Measurements from ENCODE around the gene MRPL36. TPM values are rescaled to one million over a fixed set of nuclear protein-coding genes. Genes with fewer than 3 reads are reported as not detected.

Gene MRPL36
- total and polyA plus RNA-seq, 9 of the 15 experiments (the other 6 are each of a cell fraction or from before 2014, with no cell fraction given): 78.3 to 557 (median 124) TPM

DNA sequence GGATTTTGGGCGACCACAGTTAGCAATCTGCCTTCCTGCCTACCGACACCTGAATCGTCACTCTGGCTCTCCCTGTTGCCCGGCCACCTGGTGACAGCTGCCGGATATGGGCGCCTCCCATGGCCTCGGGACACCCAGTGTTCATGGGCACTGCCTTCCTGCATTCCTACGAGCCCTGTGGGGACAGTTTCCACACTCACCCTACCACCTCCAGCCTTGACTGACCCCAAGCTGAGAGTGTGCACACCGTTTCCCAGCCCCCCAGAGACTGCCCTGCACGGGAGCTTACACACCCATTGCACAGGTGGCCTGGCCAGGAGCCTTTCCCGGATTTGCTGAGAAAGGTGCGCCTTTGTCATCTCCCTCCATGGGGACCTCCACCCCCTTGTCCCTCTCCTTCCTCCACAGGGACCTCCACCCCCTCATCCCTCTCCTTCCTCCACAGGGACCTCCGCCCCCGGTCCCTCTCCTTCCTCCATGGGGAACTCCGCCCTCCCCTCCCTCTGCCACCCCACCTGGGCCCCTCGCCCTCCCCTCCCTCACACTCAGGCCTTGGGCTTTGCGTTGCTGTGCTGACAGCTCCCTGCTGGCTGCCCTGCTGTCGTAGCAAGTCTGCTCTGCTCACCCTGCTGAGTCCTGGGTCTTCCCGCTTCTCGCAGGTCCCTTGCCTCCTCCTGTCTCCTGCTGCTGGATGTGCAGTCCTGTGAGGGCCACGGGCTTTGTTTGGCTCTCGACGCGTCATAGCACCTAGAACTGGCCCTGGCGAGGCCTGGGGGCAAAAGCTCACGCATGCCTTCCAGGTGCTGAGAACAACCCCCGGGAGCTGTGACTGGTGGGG lies 48.4 kb downstream of the MRPL36 start:
- POLR2A ChIA-PET: interaction anchor here (1.2 kb wide), 1 partner anchor 10 kb away, joined by 4 read pairs; no protein-coding TSS in a partner anchor
- in situ Hi-C loops (cut with MboI): no loop called here
- TF ChIP-seq ZNF695 (CRISPR knock-in tag; IDR thresholded peaks at IDR 0.05) (no peak), ZNF253 (CRISPR knock-in tag; conservative IDR thresholded peaks at IDR 0.05) (no peak), ZBTB17 (CRISPR knock-in tag; IDR thresholded peaks at IDR 0.05) (no peak), PML (IDR thresholded peaks at IDR 0.05; ENCODE audit: low read length) (no peak), ZNF644 (tag; IDR thresholded peaks at IDR 0.05; ENCODE audit: low read depth) (no peak), DMBX1 (CRISPR knock-in tag; IDR thresholded peaks at IDR 0.05; ENCODE audit: borderline replicate concordance) (no peak), GABPB2 (CRISPR knock-in tag; conservative IDR thresholded peaks at IDR 0.05) (no peak), ZNF583 (CRISPR knock-in tag; IDR thresholded peaks at IDR 0.05) (no peak), E2F3 (CRISPR knock-in tag; IDR thresholded peaks at IDR 0.05) (no peak), CTBP1 (IDR thresholded peaks at IDR 0.05; ENCODE audit: borderline replicate concordance) (no peak), RBM34 (IDR thresholded peaks at IDR 0.05; ENCODE audit: borderline replicate concordance, insufficient read depth, low read length) (no peak), ZNF232 (CRISPR knock-in tag; IDR thresholded peaks at IDR 0.05) (no peak), KLF10 (CRISPR knock-in tag; IDR thresholded peaks at IDR 0.05) (no peak)
- TF ChIP-seq, protein P1, sequence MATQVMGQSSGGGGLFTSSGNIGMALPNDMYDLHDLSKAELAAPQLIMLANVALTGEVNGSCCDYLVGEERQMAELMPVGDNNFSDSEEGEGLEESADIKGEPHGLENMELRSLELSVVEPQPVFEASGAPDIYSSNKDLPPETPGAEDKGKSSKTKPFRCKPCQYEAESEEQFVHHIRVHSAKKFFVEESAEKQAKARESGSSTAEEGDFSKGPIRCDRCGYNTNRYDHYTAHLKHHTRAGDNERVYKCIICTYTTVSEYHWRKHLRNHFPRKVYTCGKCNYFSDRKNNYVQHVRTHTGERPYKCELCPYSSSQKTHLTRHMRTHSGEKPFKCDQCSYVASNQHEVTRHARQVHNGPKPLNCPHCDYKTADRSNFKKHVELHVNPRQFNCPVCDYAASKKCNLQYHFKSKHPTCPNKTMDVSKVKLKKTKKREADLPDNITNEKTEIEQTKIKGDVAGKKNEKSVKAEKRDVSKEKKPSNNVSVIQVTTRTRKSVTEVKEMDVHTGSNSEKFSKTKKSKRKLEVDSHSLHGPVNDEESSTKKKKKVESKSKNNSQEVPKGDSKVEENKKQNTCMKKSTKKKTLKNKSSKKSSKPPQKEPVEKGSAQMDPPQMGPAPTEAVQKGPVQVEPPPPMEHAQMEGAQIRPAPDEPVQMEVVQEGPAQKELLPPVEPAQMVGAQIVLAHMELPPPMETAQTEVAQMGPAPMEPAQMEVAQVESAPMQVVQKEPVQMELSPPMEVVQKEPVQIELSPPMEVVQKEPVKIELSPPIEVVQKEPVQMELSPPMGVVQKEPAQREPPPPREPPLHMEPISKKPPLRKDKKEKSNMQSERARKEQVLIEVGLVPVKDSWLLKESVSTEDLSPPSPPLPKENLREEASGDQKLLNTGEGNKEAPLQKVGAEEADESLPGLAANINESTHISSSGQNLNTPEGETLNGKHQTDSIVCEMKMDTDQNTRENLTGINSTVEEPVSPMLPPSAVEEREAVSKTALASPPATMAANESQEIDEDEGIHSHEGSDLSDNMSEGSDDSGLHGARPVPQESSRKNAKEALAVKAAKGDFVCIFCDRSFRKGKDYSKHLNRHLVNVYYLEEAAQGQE (IDR thresholded peaks at IDR 0.05; ENCODE audit: borderline replicate concordance): no peak
- TF ChIP-seq, protein P1 (CRISPR knock-in tag; IDR thresholded peaks at IDR 0.05; ENCODE audit: low read depth): no peak

More for the DNA sequence above, 48.4 kb downstream of the MRPL36 start:
- no peak overlapping the region for H3K4me3 ChIP-seq
- 2% methylated on average over 19 of the region's 27 CpGs for WGBS (ENCODE audit: insufficient coverage, low coverage, missing lambda C conversion rate)
- ATAC-seq (no peak), DNase-seq (ENCODE audit: extremely low read depth in 1 of 4, low spot score in 3 of 4) (no peak), FAIRE-seq (no peak)
- no peak overlapping the region for H3K27ac ChIP-seq (ENCODE audit: extremely low read depth, low read depth, low read length)
- 0 out of 2 replicates have a peak, but pooled peaks cover 6% of the 10 kb centered on the region for H4K20me1 ChIP-seq (replicated peaks; ENCODE audit: control insufficient read depth, insufficient read depth, low read length)
- no peak overlapping the region; a peak in 1 of 4 replicates for H3K9ac ChIP-seq (ENCODE audit: insufficient read depth in 1 of 2, low read depth in 2 of 2, low read length in 2 of 2)
- BruUV-seq (replicated peaks): no TSS peak
- intact Hi-C loops (cut with micrococcal nuclease): no loop called here
- H3K9me1 ChIP-seq (ENCODE audit: control insufficient read depth, insufficient read depth, low read length): no peaks in the 10 kb centered on the region
- CTCF ChIA-PET (ENCODE audit: low intra/inter-chr PET ratio): no interaction called here
- no peak overlapping the region for H3K4me2 ChIP-seq (ENCODE audit: insufficient read depth, low read length)
- no peaks in the 10 kb centered on the region for H3K36me3 ChIP-seq (ENCODE audit: control insufficient read depth, insufficient read depth, low read length)
- peaks cover 62 to 94% of the 10 kb centered on the region in 2 experiments for H3K27me3 ChIP-seq (ENCODE audit: control insufficient read depth in 2 of 2, insufficient read depth in 2 of 2, low read length in 2 of 2)
- H2AFZ ChIP-seq (ENCODE audit: low read depth, low read length): no peak overlapping the region
- no peaks in the 10 kb centered on the region for H3K9me3 ChIP-seq (replicated peaks; ENCODE audit: control insufficient read depth, insufficient read depth, low read depth, low read length)
- H3K79me2 ChIP-seq (ENCODE audit: control insufficient read depth, insufficient read depth, low read length): no peaks in the 10 kb centered on the region
- peaks cover 0 to 8% of the 10 kb centered on the region in 2 experiments; a peak in 2 of 5 replicates for H3K4me1 ChIP-seq (replicated peaks in 1 of 2; ENCODE audit: control insufficient read depth in 2 of 2, insufficient read depth in 2 of 2, low read length in 2 of 2)

Measured in K562 (cell line).